Endothelial cell of umbilical vein (primary cell): ENCODE data around the gene NOP16. TPM values are rescaled to one million over a fixed set of nuclear protein-coding genes. Genes with fewer than 3 reads are reported as not detected.

Source experiments
- BruUV-seq: library from RNA; stranded (reverse); fragments of 400-500 nt; replicated peaks from 2 replicates; lab custom pipeline; 2021; lab: Mats Ljungman, UMichigan
- CTCF ChIA-PET: fragments of 300-600, 350-600 bp; sonication (Branson Sonifier 250); formaldehyde crosslinking; loops from one replicate; lab custom pipeline; 2021; ENCODE audit warnings: antibody characterized with exemption, inconsistent platforms; lab: Charles Lee
- POLR2A ChIA-PET: fragments of 300-600, 350-600 bp; sonication (Branson Sonifier 250); formaldehyde crosslinking; loops from one replicate; lab custom pipeline; 2021; ENCODE audit warnings: antibody characterized with exemption, inconsistent platforms; lab: Charles Lee
- DNase-seq: peaks from one replicate; pipeline ENCODE4 v3.0.0-alpha.2; 2011; ENCODE audit warnings: low read depth, low spot score
- FAIRE-seq: peaks from 2 replicates; lab custom pipeline; 2011; peaks lifted over from hg19 to GRCh38; lab: Jason Lieb, UNC
- H2AFZ ChIP-seq: 2 replicates; pipeline ENCODE4 v1.6.0; 2012; ENCODE audit warnings: low read depth, low read length, control low read depth, inconsistent platforms
- H3K27ac ChIP-seq: 2 replicates; pipeline ENCODE4 v1.5.1; 2011; ENCODE audit warnings: low read depth, mild to moderate bottlenecking, control low read depth, low read length, moderate library complexity; ENCODE audit not compliant: insufficient read depth
- H3K27me3 ChIP-seq, 2 experiments: 2 replicates each; pipeline versions ENCODE4 v1.6.0 to v1.6.1; 2011; ENCODE audit warnings: low read length in 2 of 2, mixed read lengths in 1 of 2; ENCODE audit not compliant: control insufficient read depth in 2 of 2, insufficient read depth in 2 of 2
- H3K36me3 ChIP-seq, 2 experiments: 2 replicates in 1 of 2; 3 replicates in 1 of 2; pipeline ENCODE4 v1.5.1; 2011; ENCODE audit warnings: low read length in 2 of 2, mild to moderate bottlenecking in 1 of 2, moderate library complexity in 1 of 2; ENCODE audit not compliant: control insufficient read depth in 2 of 2, insufficient read depth in 2 of 2; ENCODE audit errors: extremely low read depth in 1 of 2
- H3K4me1 ChIP-seq: 3 replicates; pipeline ENCODE4 v1.5.1; 2011; ENCODE audit warnings: mild to moderate bottlenecking, low read length; ENCODE audit not compliant: control insufficient read depth, insufficient read depth; ENCODE audit errors: extremely low read depth
- H3K4me2 ChIP-seq: 2 replicates; pipeline ENCODE4 v1.6.1; 2011; ENCODE audit warnings: low read length, control low read depth, mixed read lengths; ENCODE audit not compliant: insufficient read depth
- H3K4me3 ChIP-seq, 3 experiments: fragments of 200-600 bp in 1 of 3; sonication (generic), shearing (Covaris generic) in 1 of 3; replicated peaks in 1 of 3; 2 replicates each; pipeline ENCODE4 v1.5.1; 2011 to 2016; ENCODE audit warnings: control low read depth in 3 of 3, low read length in 3 of 3, mild to moderate bottlenecking in 2 of 3, inconsistent platforms in 1 of 3, low read depth in 1 of 3, moderate library complexity in 1 of 3; ENCODE audit not compliant: insufficient read depth in 1 of 3
- H3K79me2 ChIP-seq: 2 replicates; pipeline ENCODE4 v1.6.0; 2012; ENCODE audit warnings: low read length, inconsistent platforms; ENCODE audit not compliant: control insufficient read depth, insufficient read depth
- H3K9ac ChIP-seq: replicated peaks from 2 replicates; pipeline ENCODE3; 2011; ENCODE audit warnings: low read length, control low read depth; ENCODE audit not compliant: insufficient read depth; ENCODE audit errors: extremely low read depth
- H3K9me1 ChIP-seq: replicated peaks from 3 replicates; pipeline ENCODE4 v1.6.0; 2011; ENCODE audit warnings: mild to moderate bottlenecking, low read length; ENCODE audit not compliant: control insufficient read depth, insufficient read depth; ENCODE audit errors: extremely low read depth
- H3K9me3 ChIP-seq: replicated peaks from 2 replicates; pipeline ENCODE4 v1.5.1; 2012; ENCODE audit warnings: low read length, inconsistent platforms; ENCODE audit not compliant: control insufficient read depth, insufficient read depth
- H4K20me1 ChIP-seq: replicated peaks from 2 replicates; pipeline ENCODE3; 2011; ENCODE audit warnings: mild to moderate bottlenecking, low read length; ENCODE audit not compliant: control insufficient read depth, insufficient read depth; ENCODE audit errors: extremely low read depth
- CTCF ChIP-seq, 2 donors: IDR thresholded peaks; 1 replicate in 1 of 2; 2 replicates in 1 of 2; pipeline ENCODE4 v1.5.1; 2011; ENCODE audit warnings: low read length in 2 of 2, mild to moderate bottlenecking in 2 of 2, moderate library complexity in 2 of 2, control low read depth in 1 of 2, inconsistent platforms in 1 of 2, low read depth in 1 of 2; ENCODE audit not compliant: insufficient read depth in 1 of 2; ENCODE audit errors: extremely low read depth in 1 of 2
- EZH2 ChIP-seq: IDR thresholded peaks from 2 replicates; pipeline ENCODE4 v1.6.1; 2012; ENCODE audit warnings: borderline replicate concordance, low read depth, mild to moderate bottlenecking, moderate library complexity, low read length, inconsistent platforms; ENCODE audit not compliant: severe bottlenecking
- FOS ChIP-seq: IDR thresholded peaks from 2 replicates; pipeline ENCODE4 v1.6.1; 2011; ENCODE audit warnings: mild to moderate bottlenecking, low read length, moderate library complexity, borderline replicate concordance; ENCODE audit not compliant: insufficient read depth
- GATA2 ChIP-seq: IDR thresholded peaks from 2 replicates; pipeline ENCODE4 v1.7.0; 2011; ENCODE audit warnings: low read depth, mild to moderate bottlenecking, moderate library complexity, mixed read lengths, low read length; ENCODE audit not compliant: insufficient read length, insufficient read depth
- JUN ChIP-seq: IDR thresholded peaks from 2 replicates; pipeline ENCODE4 v1.6.1; 2011; ENCODE audit warnings: borderline replicate concordance, low read depth; ENCODE audit not compliant: insufficient read length, insufficient read depth
- MAX ChIP-seq: IDR thresholded peaks from 2 replicates; pipeline ENCODE4 v1.6.1; 2011; ENCODE audit not compliant: insufficient read depth, insufficient read length
- MYC ChIP-seq: IDR thresholded peaks from one replicate; pipeline ENCODE4 v1.6.1; 2011; ENCODE audit warnings: mild to moderate bottlenecking, low read depth, low read length
- POLR2A ChIP-seq: IDR thresholded peaks from 2 replicates; pipeline ENCODE4 v1.6.1; 2012; ENCODE audit warnings: low read depth, mild to moderate bottlenecking, control low read depth, low read length
- POLR2AphosphoS5 ChIP-seq: IDR thresholded peaks from 2 replicates; pipeline ENCODE4 v1.6.1; 2012; ENCODE audit warnings: low read depth, mild to moderate bottlenecking, control low read depth, low read length, moderate library complexity; ENCODE audit not compliant: insufficient read depth
- dilution Hi-C: fragments of 300-500 bp; cut with MboI; formaldehyde crosslinking; loops from one replicate; pipeline ENCODE4 v1.15.0; 2019; ENCODE audit warnings: low sequenced_read_pairs; ENCODE audit not compliant: extremely low pct_ligation_motif_present
- intact Hi-C: fragments of 100-400 bp; cut with micrococcal nuclease; formaldehyde crosslinking; loops from one replicate; pipeline ENCODE4 v1.10.0; 2022
- polyA plus RNA-seq, 4 experiments: library from polyadenylated mRNA; depleted of rRNA in 3 of 4; stranded (reverse) in 3 of 4; unstranded in 1 of 4; fragments of >200 nt; gene quantifications; 2 replicates each; pipeline versions ENCODE4 v1.2.1 to v1.2.3, GENCODE V29; 2011 to 2012; ENCODE audit warnings: missing spikeins in 1 of 4
- total RNA-seq: library from RNA; stranded (reverse); gene quantifications from 2 replicates; pipeline ENCODE4 v1.2.3, GENCODE V29; 2021

Gene NOP16
- total and polyA plus RNA-seq, 2 donors (not counting 3 experiments of a cell fraction or from before 2014, with no cell fraction given) = 41.1 to 47.4 TPM

- H3K9ac ChIP-seq = no peak overlapping the region
- TF ChIP-seq POLR2A (no peak), MAX (no peak), GATA2 (no peak), CTCF (IDR thresholded peaks at IDR 0.05; ENCODE audit: extremely low read depth in 1 of 2, insufficient read depth in 1 of 2, low read depth in 1 of 2, low read length in 2 of 2) (no peak), MYC (no peak), EZH2 (no peak), FOS (no peak), POLR2AphosphoS5 (no peak), JUN (no peak)
- intact Hi-C loops (loop anchor here (10.0 kb wide), 1 partner anchor 1215 kb away; the partner anchor contains the start of gene TMED9), dilution Hi-C loops (no loop called here)
- no peak for DNase-seq
- peaks cover under 1% of the 10 kb centered on the region for H3K79me2 ChIP-seq
- no peak overlapping the region for H2AFZ ChIP-seq
- no peaks in the 10 kb centered on the region for H3K27me3 ChIP-seq
- ChIA-PET POLR2A (no interaction called here), CTCF (no interaction called here)
- H3K9me1 ChIP-seq = no peaks in the 10 kb centered on the region
- H3K27ac ChIP-seq = no peak overlapping the region
- peaks cover 8 to 20% of the 10 kb centered on the region in 2 experiments for H3K36me3 ChIP-seq
- H4K20me1 ChIP-seq = no peaks in the 10 kb centered on the region
- no peaks in the 10 kb centered on the region for H3K9me3 ChIP-seq
- TSS peak; percentile 3 for BruUV-seq
- no peak overlapping the region for H3K4me3 ChIP-seq
- H3K4me2 ChIP-seq = no peak overlapping the region
- FAIRE-seq = no peak
- H3K4me1 ChIP-seq = no peaks in the 10 kb centered on the region
These were observed 8.5 kb downstream of the NOP16 start for GRCh38 chr5:176379881-176380280.
